H1 (cell line): ENCODE results near the gene PROX2. TPM values are rescaled to one million over a fixed set of nuclear protein-coding genes. Genes with fewer than 3 reads are reported as not detected.

Experiments used
- CTCF ChIA-PET: fragments of 300-600 bp; sonication (Branson Sonifier 250); formaldehyde crosslinking; loops from one replicate; lab custom pipeline; 2021; ENCODE audit not compliant: partially characterized antibody; lab: Charles Lee
- POLR2A ChIA-PET: fragments of 300-600 bp; sonication (Branson Sonifier 250); formaldehyde crosslinking; loops from one replicate; lab custom pipeline; 2021; ENCODE audit warnings: inconsistent platforms; ENCODE audit not compliant: partially characterized antibody; lab: Charles Lee
- DNase-seq, 2 experiments: peaks; one replicate each; pipeline versions ENCODE4 v3.0.0 to v3.0.0-alpha.2; 2010 to 2022; ENCODE audit warnings: low spot score in 2 of 2, low read depth in 1 of 2, mixed read lengths in 1 of 2
- FAIRE-seq: peaks from 2 replicates; lab custom pipeline; 2011; peaks lifted over from hg19 to GRCh38; lab: Jason Lieb, UNC
- H2AFZ ChIP-seq: 2 replicates; pipeline ENCODE4 v1.8.1; 2012; ENCODE audit warnings: low read length, inconsistent platforms
- H2AK5ac ChIP-seq: 2 replicates; pipeline ENCODE4 v1.6.1; 2013; ENCODE audit warnings: low read depth, low read length
- H2BK120ac ChIP-seq: replicated peaks from 2 replicates; pipeline ENCODE3; 2013; ENCODE audit warnings: low read depth, low read length, inconsistent platforms
- H2BK12ac ChIP-seq: 2 replicates; pipeline ENCODE4 v1.6.1; 2013; ENCODE audit warnings: low read depth, low read length
- H2BK15ac ChIP-seq: 2 replicates; pipeline ENCODE4 v1.6.1; 2013; ENCODE audit warnings: low read length
- H2BK20ac ChIP-seq: 2 replicates; pipeline ENCODE4 v1.6.1; 2013; ENCODE audit warnings: low read length
- H2BK5ac ChIP-seq: 2 replicates; pipeline ENCODE4 v1.6.1; 2013; ENCODE audit warnings: low read depth, low read length
- H3K14ac ChIP-seq: 2 replicates; pipeline ENCODE4 v1.6.1; 2013; ENCODE audit warnings: inconsistent platforms; ENCODE audit not compliant: insufficient read length
- H3K18ac ChIP-seq: 2 replicates; pipeline ENCODE4 v1.6.1; 2013; ENCODE audit warnings: low read length; ENCODE audit errors: extremely low read depth
- H3K23ac ChIP-seq: 2 replicates; pipeline ENCODE4 v1.6.1; 2013; ENCODE audit warnings: inconsistent platforms; ENCODE audit not compliant: insufficient read length
- H3K23me2 ChIP-seq: 2 replicates; pipeline ENCODE4 v1.6.1; 2013; ENCODE audit warnings: low read depth, low read length
- H3K27ac ChIP-seq: 2 replicates; pipeline ENCODE4 v1.6.1; 2011; ENCODE audit warnings: low read depth, low read length, inconsistent platforms
- H3K27me3 ChIP-seq, 4 experiments: replicated peaks in 1 of 4; 1 replicate in 1 of 4; 2 replicates in 3 of 4; pipeline versions ENCODE4 v1.6.1 to v1.8.1; 2011 to 2013; ENCODE audit warnings: low read length in 3 of 4, mild to moderate bottlenecking in 3 of 4, inconsistent platforms in 2 of 4, mixed read lengths in 2 of 4, moderate library complexity in 1 of 4; ENCODE audit not compliant: control insufficient read depth in 3 of 4, insufficient read depth in 3 of 4; ENCODE audit errors: extremely low read depth in 1 of 4
- H3K36me3 ChIP-seq, 4 experiments: 2 replicates each; pipeline versions ENCODE4 v1.6.1 to v1.8.1; 2011 to 2013; ENCODE audit warnings: mild to moderate bottlenecking in 4 of 4, low read length in 3 of 4, moderate library complexity in 2 of 4, control low read depth in 1 of 4, inconsistent platforms in 1 of 4; ENCODE audit not compliant: insufficient read depth in 4 of 4, control insufficient read depth in 2 of 4
- H3K4ac ChIP-seq: replicated peaks from 2 replicates; pipeline ENCODE3; 2013; ENCODE audit warnings: low read length, low read depth, mixed read lengths, inconsistent platforms; ENCODE audit not compliant: insufficient read length
- H3K4me1 ChIP-seq, 4 experiments: replicated peaks in 1 of 4; 1 replicate in 1 of 4; 2 replicates in 3 of 4; pipeline versions ENCODE4 v1.6.1 to v1.8.1; 2011 to 2013; ENCODE audit warnings: low read length in 3 of 4, inconsistent platforms in 2 of 4, mixed read lengths in 1 of 4; ENCODE audit not compliant: insufficient read depth in 4 of 4, control insufficient read depth in 3 of 4
- H3K4me2 ChIP-seq, 2 experiments: 2 replicates each; pipeline versions ENCODE4 v1.6.1 to v1.8.1; 2011 to 2013; ENCODE audit warnings: low read depth in 2 of 2, low read length in 2 of 2, control low read depth in 1 of 2, inconsistent platforms in 1 of 2, mild to moderate bottlenecking in 1 of 2; ENCODE audit not compliant: insufficient read depth in 1 of 2
- H3K4me3 ChIP-seq, 4 experiments: fragments of 200-600, 300-600 bp in 1 of 4; sonication (generic), shearing (Covaris generic), sonication (Bioruptor Twin) in 1 of 4; 2 replicates each; pipeline versions ENCODE4 v1.5.1 to v1.8.1; 2011 to 2016; ENCODE audit warnings: low read length in 4 of 4, low read depth in 3 of 4, control low read depth in 2 of 4, inconsistent platforms in 2 of 4, mild to moderate bottlenecking in 2 of 4, mixed read lengths in 1 of 4, moderate library complexity in 1 of 4; ENCODE audit not compliant: insufficient read depth in 2 of 4; ENCODE audit errors: extremely low read depth in 1 of 4
- H3K56ac ChIP-seq: replicated peaks from 2 replicates; pipeline ENCODE3; 2013; ENCODE audit warnings: low read depth, mild to moderate bottlenecking, mixed read lengths, low read length, inconsistent platforms; ENCODE audit not compliant: insufficient read length
- H3K79me1 ChIP-seq: 2 replicates; pipeline ENCODE4 v1.6.1; 2013; ENCODE audit warnings: low read depth, low read length, control low read depth
- H3K79me2 ChIP-seq, 2 experiments: 2 replicates each; pipeline versions ENCODE4 v1.6.1 to v1.8.1; 2012 to 2013; ENCODE audit warnings: low read length in 2 of 2, mild to moderate bottlenecking in 2 of 2, inconsistent platforms in 1 of 2; ENCODE audit not compliant: insufficient read depth in 2 of 2, control insufficient read depth in 1 of 2
- H3K9ac ChIP-seq, 4 experiments: replicated peaks in 1 of 4; 1 replicate in 1 of 4; 2 replicates in 3 of 4; pipeline versions ENCODE4 v1.6.1 to v1.8.1; 2011 to 2013; ENCODE audit warnings: low read depth in 3 of 4, low read length in 3 of 4, control low read depth in 2 of 4, mild to moderate bottlenecking in 2 of 4, moderate library complexity in 2 of 4, inconsistent platforms in 1 of 4; ENCODE audit errors: extremely low read depth in 1 of 4
- H3K9me3 ChIP-seq, 2 experiments: 2 replicates each; pipeline versions ENCODE4 v1.6.1 to v1.8.1; 2012 to 2013; ENCODE audit warnings: mild to moderate bottlenecking in 2 of 2, moderate library complexity in 2 of 2, control low read depth in 1 of 2, inconsistent platforms in 1 of 2, low read depth in 1 of 2, low read length in 1 of 2, mixed read lengths in 1 of 2; ENCODE audit not compliant: insufficient read depth in 2 of 2
- H4K20me1 ChIP-seq, 2 experiments: replicated peaks in 1 of 2; 2 replicates each; pipeline versions ENCODE3 to v1.8.1; 2011 to 2013; ENCODE audit warnings: inconsistent platforms in 2 of 2, low read length in 2 of 2, mild to moderate bottlenecking in 1 of 2; ENCODE audit not compliant: insufficient read depth in 2 of 2, control insufficient read depth in 1 of 2
- H4K5ac ChIP-seq: 2 replicates; pipeline ENCODE4 v1.6.1; 2013; ENCODE audit warnings: low read length, low read depth, mixed read lengths, inconsistent platforms; ENCODE audit not compliant: insufficient read length
- H4K8ac ChIP-seq: 2 replicates; pipeline ENCODE4 v1.8.0; 2013; ENCODE audit warnings: mild to moderate bottlenecking, moderate library complexity, low read length, inconsistent platforms; ENCODE audit not compliant: insufficient read depth; ENCODE audit errors: extremely low read depth
- H4K91ac ChIP-seq: replicated peaks from 2 replicates; pipeline ENCODE3; 2013; ENCODE audit warnings: low read length, mixed read lengths, inconsistent platforms; ENCODE audit not compliant: insufficient read length
- BACH1 ChIP-seq: IDR thresholded peaks from 2 replicates; pipeline ENCODE4 v1.6.1; 2012; ENCODE audit warnings: low read length, improper control_type of control experiment
- CHD1 ChIP-seq: IDR thresholded peaks from 2 replicates; pipeline ENCODE4 v1.6.1; 2012; ENCODE audit warnings: low read depth, low read length, improper control_type of control experiment
- EGR1 ChIP-seq: IDR thresholded peaks from 2 replicates; pipeline ENCODE4 v1.6.1; 2011; ENCODE audit warnings: low read depth, low read length, borderline replicate concordance
- HDAC2 ChIP-seq, 2 experiments: fragments of 300-600 bp in 1 of 2; sonication (generic) in 1 of 2; IDR thresholded peaks; 2 replicates each; pipeline ENCODE4 v1.6.1; 2011 to 2012; ENCODE audit warnings: low read depth in 2 of 2, low read length in 2 of 2, mild to moderate bottlenecking in 2 of 2, moderate library complexity in 2 of 2, borderline replicate concordance in 1 of 2, inconsistent platforms in 1 of 2
- KDM1A ChIP-seq: fragments of 200-600, 300-600 bp; sonication (generic); IDR thresholded peaks from 2 replicates; pipeline ENCODE4 v1.7.1; 2016; ENCODE audit warnings: mild to moderate bottlenecking, low read length, borderline replicate concordance
- NRF1 ChIP-seq: IDR thresholded peaks from 2 replicates; pipeline ENCODE4 v1.6.1; 2011; ENCODE audit warnings: mild to moderate bottlenecking, low read depth, low read length, improper control_type of control experiment
- WGBS, 2 experiments: shearing (Covaris generic) in 1 of 2; methylation state at CpG; one replicate each; pipeline versions ENCODE4 v1.1.6 to v1.1.7; 2013 to 2015; ENCODE audit warnings: low lambda C conversion rate in 2 of 2, mixed read lengths in 2 of 2, inconsistent platforms in 1 of 2, low coverage in 1 of 2, missing lambda C conversion rate in 1 of 2; ENCODE audit not compliant: insufficient replicate concordance in 2 of 2, insufficient coverage in 1 of 2, insufficient read length in 1 of 2; ENCODE audit errors: extremely low coverage in 1 of 2, missing lambda C conversion rate in 1 of 2; 5-methylcytosine and 5-hydroxymethylcytosine counted together
- polyA plus RNA-seq, 7 experiments: library from polyadenylated mRNA; depleted of rRNA in 3 of 7; stranded (reverse) in 5 of 7; unstranded in 2 of 7; fragments of >200 nt in 5 of 7; fragments of 200-250 nt in 2 of 7; gene quantifications; 1 replicate in 5 of 7; 2 replicates in 1 of 7; 4 replicates in 1 of 7; pipeline versions ENCODE4 v1.2.1 to v1.2.3, GENCODE V29; 2011 to 2013; ENCODE audit warnings: missing spikeins in 2 of 7, mixed read lengths in 2 of 7
- total RNA-seq: library from RNA; stranded (reverse); fragmentation: NEBNext Ultra II Directional; extraction: Animal tissue kit (Norgen Biotek cat#: 25700); gene quantifications from 2 replicates; pipeline ENCODE4 v1.2.1, GENCODE V29; 2021
- TF ChIP-seq, protein P1 (sequence below), 3 experiments: IDR thresholded peaks; 1 replicate in 2 of 3; 2 replicates in 1 of 3; pipeline versions ENCODE4 v1.5.1 to v1.6.1; 2011; ENCODE audit warnings: low read length in 3 of 3, mild to moderate bottlenecking in 3 of 3, inconsistent platforms in 2 of 3, low read depth in 1 of 3, moderate library complexity in 1 of 3; ENCODE audit not compliant: insufficient read depth in 1 of 3; ENCODE audit errors: control extremely low read depth in 1 of 3

PROX2 gene
- total and polyA plus RNA-seq, 2 of the 8 experiments (the other 6 are each of a cell fraction or from before 2014, with no cell fraction given) = 0.03 TPM; not detected in 1

DNA sequence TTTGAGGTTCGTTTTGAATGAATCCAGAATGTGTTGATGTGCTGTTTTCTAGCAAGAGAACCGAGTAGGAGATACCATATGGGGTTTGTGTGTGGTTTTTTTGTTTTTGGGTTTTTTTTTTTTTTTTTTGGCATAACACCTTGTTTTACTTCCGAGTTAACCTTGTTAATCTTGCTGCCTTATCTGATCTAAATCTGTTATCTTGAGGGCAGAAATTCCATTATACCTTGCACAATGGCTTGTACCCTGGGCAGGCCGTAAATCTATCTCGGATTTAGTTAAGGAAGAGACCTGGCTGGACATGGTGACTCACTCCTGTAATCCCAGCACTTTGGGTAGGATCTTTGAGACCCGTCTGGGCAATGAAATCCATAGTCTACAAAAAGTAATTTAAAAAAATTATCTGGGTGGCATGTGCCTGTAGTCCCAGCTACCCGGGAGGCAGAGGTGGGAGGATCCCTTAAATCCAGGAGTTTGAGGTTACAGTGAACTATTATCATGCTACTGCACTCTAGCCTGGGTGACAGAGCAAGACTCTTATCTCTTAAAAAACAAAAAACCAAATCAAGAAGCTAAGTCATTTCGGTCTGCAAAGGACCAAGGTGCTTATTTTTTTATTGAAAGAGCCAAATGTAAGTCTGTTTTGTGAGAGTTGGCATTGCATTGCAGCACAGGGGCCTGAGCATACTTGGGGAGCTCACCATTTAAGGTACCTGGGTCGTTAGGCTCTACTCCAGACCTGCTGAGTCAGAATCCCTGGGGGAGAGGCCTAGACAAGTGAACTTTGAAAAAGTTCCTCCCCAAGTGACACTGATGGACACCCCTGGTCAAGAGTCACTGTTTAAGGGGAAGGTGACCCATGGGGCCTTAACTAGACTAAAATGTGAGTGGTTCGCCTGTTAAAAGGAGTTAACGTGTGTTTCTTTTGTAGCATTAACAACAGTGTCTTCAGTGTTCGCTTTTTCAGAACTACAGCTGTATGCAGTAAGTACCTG lies 12.5 kb upstream of the PROX2 start:
- 86% methylated on average over 12 of the region's 12 CpGs; no CpG with 5 or more reads in 1 of the 2 experiments for WGBS, 2 experiments
- Histone ChIP-seq H4K8ac (no peak overlapping the region), H3K18ac (no peak overlapping the region), H3K79me1 (peaks cover 6% of the 10 kb centered on the region), H3K56ac (no peak overlapping the region), H3K79me2 (peaks cover 11 to 56% of the 10 kb centered on the region in 2 experiments), H3K4me2 (peak overlapping the region in 1 of 2 experiments; percentile 45; a peak in 1 of 4 replicates), H3K36me3 (peaks cover 16 to 47% (median 32%) of the 10 kb centered on the region in 4 experiments), H2BK5ac (0 out of 2 replicates have a peak overlapping the region, but pooled peaks have one; percentile 20), H2BK15ac (peak overlapping the region; percentile 31; the same call in 1 of the 2 replicates), H3K23ac (no peak overlapping the region), H3K4me1 (peaks cover 11 to 28% (median 22%) of the 10 kb centered on the region in 4 experiments), H4K20me1 (peaks cover 5 to 23% of the 10 kb centered on the region in 2 experiments), H4K5ac (no peak overlapping the region), H2BK20ac (no peak overlapping the region), H3K4me3 (no peak overlapping the region), H4K91ac (no peak overlapping the region), H3K4ac (peak overlapping the region; percentile 1), H3K27me3 (no peaks in the 10 kb centered on the region), H3K27ac (no peak overlapping the region), H3K9me3 (no peaks in the 10 kb centered on the region), H2AFZ (no peak overlapping the region), H2BK120ac (no peak overlapping the region), H3K23me2 (no peaks in the 10 kb centered on the region; the same call in 1 of the 2 replicates), H3K14ac (no peak overlapping the region), H2AK5ac (no peak overlapping the region), H2BK12ac (no peak overlapping the region), H3K9ac (no peak overlapping the region)
- DNase-seq = no peak
- ChIA-PET POLR2A (interaction anchor here (1.5 to 2.1 kb wide), 2 partner anchors 12 to 19 kb away, joined by 4 to 8 read pairs; no protein-coding TSS in a partner anchor), CTCF (interaction anchor here (0.9 to 24.8 kb wide), 6 partner anchors 8 to 200 kb away, joined by 3 to 509 read pairs (median 8); no protein-coding TSS in a partner anchor)
- FAIRE-seq = no peak
- no peak for TF ChIP-seq HDAC2 (IDR thresholded peaks at IDR 0.05; ENCODE audit: borderline replicate concordance in 1 of 2, low read depth in 2 of 2, low read length in 2 of 2)
- no peak for TF ChIP-seq EGR1
- TF ChIP-seq KDM1A = no peak
- TF ChIP-seq, protein P1, sequence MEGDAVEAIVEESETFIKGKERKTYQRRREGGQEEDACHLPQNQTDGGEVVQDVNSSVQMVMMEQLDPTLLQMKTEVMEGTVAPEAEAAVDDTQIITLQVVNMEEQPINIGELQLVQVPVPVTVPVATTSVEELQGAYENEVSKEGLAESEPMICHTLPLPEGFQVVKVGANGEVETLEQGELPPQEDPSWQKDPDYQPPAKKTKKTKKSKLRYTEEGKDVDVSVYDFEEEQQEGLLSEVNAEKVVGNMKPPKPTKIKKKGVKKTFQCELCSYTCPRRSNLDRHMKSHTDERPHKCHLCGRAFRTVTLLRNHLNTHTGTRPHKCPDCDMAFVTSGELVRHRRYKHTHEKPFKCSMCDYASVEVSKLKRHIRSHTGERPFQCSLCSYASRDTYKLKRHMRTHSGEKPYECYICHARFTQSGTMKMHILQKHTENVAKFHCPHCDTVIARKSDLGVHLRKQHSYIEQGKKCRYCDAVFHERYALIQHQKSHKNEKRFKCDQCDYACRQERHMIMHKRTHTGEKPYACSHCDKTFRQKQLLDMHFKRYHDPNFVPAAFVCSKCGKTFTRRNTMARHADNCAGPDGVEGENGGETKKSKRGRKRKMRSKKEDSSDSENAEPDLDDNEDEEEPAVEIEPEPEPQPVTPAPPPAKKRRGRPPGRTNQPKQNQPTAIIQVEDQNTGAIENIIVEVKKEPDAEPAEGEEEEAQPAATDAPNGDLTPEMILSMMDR (IDR thresholded peaks at IDR 0.05; ENCODE audit: control extremely low read depth in 1 of 3, insufficient read depth in 1 of 3, low read depth in 1 of 3, low read length in 3 of 3) = no peak
- TF ChIP-seq BACH1 = 0 out of 2 replicates have a peak, but pooled peaks have one; percentile 15
- no peak for TF ChIP-seq NRF1
- no peak for TF ChIP-seq CHD1
